HepG2 (cell line): Measurements from ENCODE around the gene LYST. TPM values are rescaled to one million over a fixed set of nuclear protein-coding genes. Genes with fewer than 3 reads are reported as not detected.

ENCODE experiments used
- ATRX ChIP-seq: sonication (generic); formaldehyde crosslinking; IDR thresholded peaks from 2 replicates; pipeline ENCODE4 v1.4.0; 2020; ENCODE audit warnings: missing genetic modification reagents, borderline replicate concordance
- KLF11 ChIP-seq: IDR thresholded peaks from 2 replicates; pipeline ENCODE4 v1.6.1; 2016; ENCODE audit warnings: missing compliant biosample characterization
- NPAS2 ChIP-seq: sonication (generic); formaldehyde crosslinking; IDR thresholded peaks from 2 replicates; pipeline ENCODE4 v1.8.0; 2022; ENCODE audit warnings: mild to moderate bottlenecking, missing genetic modification reagents, borderline replicate concordance
- PAWR ChIP-seq: sonication (generic); formaldehyde crosslinking; IDR thresholded peaks from 2 replicates; pipeline ENCODE4 v1.4.0; 2020; ENCODE audit warnings: missing genetic modification reagents, mild to moderate bottlenecking, borderline replicate concordance
- PAX8 ChIP-seq: sonication (generic); formaldehyde crosslinking; IDR thresholded peaks from 2 replicates; pipeline ENCODE4 v1.8.0; 2022; ENCODE audit warnings: mild to moderate bottlenecking, missing genetic modification reagents, borderline replicate concordance
- PCBP2 ChIP-seq: fragments of 200-400 bp; formaldehyde crosslinking; optimal IDR thresholded peaks from 2 replicates; pipeline ENCODE3; 2018; ENCODE audit warnings: low read length, low read depth; ENCODE audit not compliant: poor library complexity, severe bottlenecking
- RELA ChIP-seq: sonication (generic); formaldehyde crosslinking; IDR thresholded peaks from 2 replicates; pipeline ENCODE4 v1.4.0; 2020; ENCODE audit warnings: missing genetic modification reagents
- REPIN1 ChIP-seq: sonication (generic); formaldehyde crosslinking; IDR thresholded peaks from 2 replicates; pipeline ENCODE4 v1.8.0; 2022; ENCODE audit warnings: missing genetic modification reagents, low read depth, mild to moderate bottlenecking, borderline replicate concordance
- SNRNP70 ChIP-seq: fragments of 200-400 bp; formaldehyde crosslinking; IDR thresholded peaks from 2 replicates; pipeline ENCODE4 v1.6.1; 2017; ENCODE audit warnings: mild to moderate bottlenecking, low read depth, low read length, moderate library complexity
- SOX13 ChIP-seq, 3 experiments: fragments of 450-650 bp in 1 of 3; sonication (generic) in 1 of 3; formaldehyde crosslinking in 1 of 3; IDR thresholded peaks in 2 of 3; conservative IDR thresholded peaks in 1 of 3; 2 replicates each; pipeline versions ENCODE4 v1.5.0 to v1.6.1; 2016 to 2020; ENCODE audit warnings: antibody characterized with exemption in 1 of 3, mild to moderate bottlenecking in 1 of 3, missing compliant biosample characterization in 1 of 3, missing genetic modification reagents in 1 of 3, moderate library complexity in 1 of 3
- TEAD3 ChIP-seq: optimal IDR thresholded peaks from 2 replicates; pipeline ENCODE3; 2016; ENCODE audit warnings: borderline replicate concordance
- TP53 ChIP-seq: sonication (generic); formaldehyde crosslinking; conservative IDR thresholded peaks from 2 replicates; pipeline ENCODE4 v1.4.0; 2020; ENCODE audit warnings: missing genetic modification reagents
- YEATS2 ChIP-seq: sonication (generic); formaldehyde crosslinking; IDR thresholded peaks from 2 replicates; pipeline ENCODE4 v1.4.0; 2020; ENCODE audit warnings: missing genetic modification reagents, borderline replicate concordance
- ZBTB8A ChIP-seq: sonication (generic); formaldehyde crosslinking; IDR thresholded peaks from 2 replicates; pipeline ENCODE4 v1.4.0; 2020; ENCODE audit warnings: mild to moderate bottlenecking, low read depth, missing genetic modification reagents, borderline replicate concordance
- ZFP36 ChIP-seq: fragments of 150-350 bp; IDR thresholded peaks from 2 replicates; pipeline ENCODE4 v1.6.1; 2018; ENCODE audit warnings: borderline replicate concordance, low read length, low read depth; ENCODE audit not compliant: partially characterized antibody
- ZNF7 ChIP-seq: IDR thresholded peaks from 2 replicates; pipeline ENCODE4 v1.6.1; 2016; ENCODE audit warnings: missing biosample characterization, missing genetic modification reagents
- polyA plus RNA-seq, 8 experiments: library from polyadenylated mRNA; depleted of rRNA in 3 of 8; stranded (reverse) in 7 of 8; unstranded in 1 of 8; fragments of >200 nt; fragmentation: Illumina TruSeq in 4 of 8; extraction: Trizol in 4 of 8; gene quantifications; 2 replicates each; pipeline versions ENCODE4 v1.2.1 to v1.2.3, GENCODE V29; 2011 to 2016; ENCODE audit warnings: low read depth in 4 of 8, missing spikeins in 1 of 8, mixed read lengths in 1 of 8; ENCODE audit not compliant: insufficient read depth in 1 of 8
- total RNA-seq, 5 experiments: library from RNA; depleted of rRNA; stranded (reverse); fragments of >200 nt; fragmentation: Illumina TruSeq; extraction: Trizol; gene quantifications; 2 replicates each; pipeline ENCODE4 v1.2.3, GENCODE V29; 2016; ENCODE audit warnings: low read depth in 1 of 5
- TF ChIP-seq, protein P1 (sequence below): sonication (generic); formaldehyde crosslinking; IDR thresholded peaks from 2 replicates; pipeline ENCODE4 v1.5.0; 2020; ENCODE audit warnings: mild to moderate bottlenecking, missing genetic modification reagents
- TF ChIP-seq, protein P2 (sequence below): sonication (generic); formaldehyde crosslinking; conservative IDR thresholded peaks from 2 replicates; pipeline ENCODE4 v1.4.0; 2020; ENCODE audit warnings: mild to moderate bottlenecking, missing genetic modification reagents, moderate library complexity
- TF ChIP-seq, protein P3 (sequence below): sonication (generic); formaldehyde crosslinking; IDR thresholded peaks from 2 replicates; pipeline ENCODE4 v1.5.1; 2020; ENCODE audit warnings: mild to moderate bottlenecking, missing genetic modification reagents, borderline replicate concordance
- TF ChIP-seq, protein P4 (sequence below): sonication (generic); formaldehyde crosslinking; IDR thresholded peaks from 2 replicates; pipeline ENCODE4 v1.5.0; 2020; ENCODE audit warnings: missing genetic modification reagents, mild to moderate bottlenecking, borderline replicate concordance
- TF ChIP-seq, protein P5 (sequence below): sonication (generic); formaldehyde crosslinking; IDR thresholded peaks from 2 replicates; pipeline ENCODE4 v1.4.0; 2020; ENCODE audit warnings: missing genetic modification reagents

The LYST gene
- total and polyA plus RNA-seq, 2 of the 13 experiments (the other 11 are each of a cell fraction or from before 2014, with no cell fraction given) = 0.91 to 2.5 TPM

DNA sequence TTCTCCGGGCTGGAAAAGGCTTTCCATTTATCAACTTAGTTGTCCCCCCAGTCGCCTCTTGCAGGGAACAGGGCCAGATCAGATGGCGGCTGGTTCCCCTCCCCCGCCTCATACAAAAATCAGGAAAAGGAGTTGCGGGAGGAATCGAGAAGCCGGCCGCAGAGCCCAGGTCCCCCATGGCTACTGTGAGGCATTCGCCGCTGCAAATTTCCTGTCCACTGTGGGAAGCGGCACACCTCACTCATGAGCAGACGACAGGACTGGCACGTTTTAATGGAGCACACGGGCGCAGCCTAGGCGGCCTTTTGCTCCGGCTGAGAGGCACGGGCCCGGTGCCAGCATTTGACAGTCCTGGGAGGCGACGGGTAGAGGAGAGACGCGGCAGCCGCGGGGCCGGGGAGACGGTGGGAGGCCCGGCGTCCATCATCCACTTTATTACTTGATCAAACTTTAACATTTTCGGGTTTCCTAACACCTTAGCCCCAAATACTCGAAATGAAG lies 218.2 kb downstream of the LYST start (continued):
- TF ChIP-seq, protein P1, sequence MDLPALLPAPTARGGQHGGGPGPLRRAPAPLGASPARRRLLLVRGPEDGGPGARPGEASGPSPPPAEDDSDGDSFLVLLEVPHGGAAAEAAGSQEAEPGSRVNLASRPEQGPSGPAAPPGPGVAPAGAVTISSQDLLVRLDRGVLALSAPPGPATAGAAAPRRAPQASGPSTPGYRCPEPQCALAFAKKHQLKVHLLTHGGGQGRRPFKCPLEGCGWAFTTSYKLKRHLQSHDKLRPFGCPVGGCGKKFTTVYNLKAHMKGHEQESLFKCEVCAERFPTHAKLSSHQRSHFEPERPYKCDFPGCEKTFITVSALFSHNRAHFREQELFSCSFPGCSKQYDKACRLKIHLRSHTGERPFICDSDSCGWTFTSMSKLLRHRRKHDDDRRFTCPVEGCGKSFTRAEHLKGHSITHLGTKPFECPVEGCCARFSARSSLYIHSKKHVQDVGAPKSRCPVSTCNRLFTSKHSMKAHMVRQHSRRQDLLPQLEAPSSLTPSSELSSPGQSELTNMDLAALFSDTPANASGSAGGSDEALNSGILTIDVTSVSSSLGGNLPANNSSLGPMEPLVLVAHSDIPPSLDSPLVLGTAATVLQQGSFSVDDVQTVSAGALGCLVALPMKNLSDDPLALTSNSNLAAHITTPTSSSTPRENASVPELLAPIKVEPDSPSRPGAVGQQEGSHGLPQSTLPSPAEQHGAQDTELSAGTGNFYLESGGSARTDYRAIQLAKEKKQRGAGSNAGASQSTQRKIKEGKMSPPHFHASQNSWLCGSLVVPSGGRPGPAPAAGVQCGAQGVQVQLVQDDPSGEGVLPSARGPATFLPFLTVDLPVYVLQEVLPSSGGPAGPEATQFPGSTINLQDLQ (CRISPR knock-in tag) = no peak
- TF ChIP-seq ZNF7 (CRISPR knock-in tag) (no peak), YEATS2 (no peak), PAX8 (CRISPR knock-in tag) (no peak), NPAS2 (CRISPR knock-in tag) (no peak), KLF11 (no peak), TP53 (no peak), SOX13 (IDR thresholded peaks at IDR 0.05) (no peak), SOX13 (CRISPR knock-in tag; conservative IDR thresholded peaks at IDR 0.05 in 1 of 2, IDR thresholded peaks at IDR 0.05 in 1 of 2) (no peak), SNRNP70 (no peak), TEAD3 (no peak), REPIN1 (CRISPR knock-in tag) (no peak), ZBTB8A (CRISPR knock-in tag) (no peak), ATRX (no peak), PAWR (CRISPR knock-in tag) (no peak), ZFP36 (no peak), RELA (CRISPR knock-in tag) (no peak), PCBP2 (no peak)
- TF ChIP-seq, protein P2, sequence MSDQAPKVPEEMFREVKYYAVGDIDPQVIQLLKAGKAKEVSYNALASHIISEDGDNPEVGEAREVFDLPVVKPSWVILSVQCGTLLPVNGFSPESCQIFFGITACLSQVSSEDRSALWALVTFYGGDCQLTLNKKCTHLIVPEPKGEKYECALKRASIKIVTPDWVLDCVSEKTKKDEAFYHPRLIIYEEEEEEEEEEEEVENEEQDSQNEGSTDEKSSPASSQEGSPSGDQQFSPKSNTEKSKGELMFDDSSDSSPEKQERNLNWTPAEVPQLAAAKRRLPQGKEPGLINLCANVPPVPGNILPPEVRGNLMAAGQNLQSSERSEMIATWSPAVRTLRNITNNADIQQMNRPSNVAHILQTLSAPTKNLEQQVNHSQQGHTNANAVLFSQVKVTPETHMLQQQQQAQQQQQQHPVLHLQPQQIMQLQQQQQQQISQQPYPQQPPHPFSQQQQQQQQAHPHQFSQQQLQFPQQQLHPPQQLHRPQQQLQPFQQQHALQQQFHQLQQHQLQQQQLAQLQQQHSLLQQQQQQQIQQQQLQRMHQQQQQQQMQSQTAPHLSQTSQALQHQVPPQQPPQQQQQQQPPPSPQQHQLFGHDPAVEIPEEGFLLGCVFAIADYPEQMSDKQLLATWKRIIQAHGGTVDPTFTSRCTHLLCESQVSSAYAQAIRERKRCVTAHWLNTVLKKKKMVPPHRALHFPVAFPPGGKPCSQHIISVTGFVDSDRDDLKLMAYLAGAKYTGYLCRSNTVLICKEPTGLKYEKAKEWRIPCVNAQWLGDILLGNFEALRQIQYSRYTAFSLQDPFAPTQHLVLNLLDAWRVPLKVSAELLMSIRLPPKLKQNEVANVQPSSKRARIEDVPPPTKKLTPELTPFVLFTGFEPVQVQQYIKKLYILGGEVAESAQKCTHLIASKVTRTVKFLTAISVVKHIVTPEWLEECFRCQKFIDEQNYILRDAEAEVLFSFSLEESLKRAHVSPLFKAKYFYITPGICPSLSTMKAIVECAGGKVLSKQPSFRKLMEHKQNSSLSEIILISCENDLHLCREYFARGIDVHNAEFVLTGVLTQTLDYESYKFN (CRISPR knock-in tag) = 0 out of 2 replicates have a peak, but pooled peaks have one; percentile 18
- TF ChIP-seq, protein P3, sequence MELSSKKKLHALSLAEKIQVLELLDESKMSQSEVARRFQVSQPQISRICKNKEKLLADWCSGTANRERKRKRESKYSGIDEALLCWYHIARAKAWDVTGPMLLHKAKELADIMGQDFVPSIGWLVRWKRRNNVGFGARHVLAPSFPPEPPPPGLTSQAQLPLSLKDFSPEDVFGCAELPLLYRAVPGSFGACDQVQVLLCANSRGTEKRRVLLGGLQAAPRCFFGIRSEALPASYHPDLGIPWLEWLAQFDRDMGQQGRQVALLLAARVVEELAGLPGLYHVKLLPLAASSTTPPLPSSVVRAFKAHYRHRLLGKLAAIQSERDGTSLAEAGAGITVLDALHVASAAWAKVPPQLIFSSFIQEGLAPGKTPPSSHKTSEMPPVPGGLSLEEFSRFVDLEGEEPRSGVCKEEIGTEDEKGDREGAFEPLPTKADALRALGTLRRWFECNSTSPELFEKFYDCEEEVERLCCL = no peak
- TF ChIP-seq, protein P4, sequence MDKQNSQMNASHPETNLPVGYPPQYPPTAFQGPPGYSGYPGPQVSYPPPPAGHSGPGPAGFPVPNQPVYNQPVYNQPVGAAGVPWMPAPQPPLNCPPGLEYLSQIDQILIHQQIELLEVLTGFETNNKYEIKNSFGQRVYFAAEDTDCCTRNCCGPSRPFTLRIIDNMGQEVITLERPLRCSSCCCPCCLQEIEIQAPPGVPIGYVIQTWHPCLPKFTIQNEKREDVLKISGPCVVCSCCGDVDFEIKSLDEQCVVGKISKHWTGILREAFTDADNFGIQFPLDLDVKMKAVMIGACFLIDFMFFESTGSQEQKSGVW (CRISPR knock-in tag) = no peak
- TF ChIP-seq, protein P5, sequence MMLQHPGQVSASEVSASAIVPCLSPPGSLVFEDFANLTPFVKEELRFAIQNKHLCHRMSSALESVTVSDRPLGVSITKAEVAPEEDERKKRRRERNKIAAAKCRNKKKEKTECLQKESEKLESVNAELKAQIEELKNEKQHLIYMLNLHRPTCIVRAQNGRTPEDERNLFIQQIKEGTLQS (CRISPR knock-in tag) = no peak
